H9 (cell line): ENCODE results near the gene CCT4. TPM values are rescaled to one million over a fixed set of nuclear protein-coding genes. Genes with fewer than 3 reads are reported as not detected.

ENCODE experiments used
- DNase-seq: peaks from one replicate; pipeline ENCODE4 v3.0.0-alpha.2; 2017
- H2AFZ ChIP-seq: one replicate; pipeline ENCODE4 v1.6.1; 2013; ENCODE audit warnings: mild to moderate bottlenecking, low read length, control low read depth, moderate library complexity
- H2AK5ac ChIP-seq: 2 replicates; pipeline ENCODE4 v1.6.1; 2013; ENCODE audit warnings: low read length, control low read depth, mixed read lengths; ENCODE audit not compliant: insufficient read length
- H2BK120ac ChIP-seq: one replicate; pipeline ENCODE4 v1.6.1; 2013; ENCODE audit warnings: low read depth, mild to moderate bottlenecking, low read length, control low read depth, inconsistent platforms; ENCODE audit not compliant: poor library complexity, severe bottlenecking
- H2BK12ac ChIP-seq: 2 replicates; pipeline ENCODE4 v1.6.1; 2013; ENCODE audit warnings: low read length, control low read depth, mixed read lengths, low read depth; ENCODE audit not compliant: insufficient read length
- H2BK15ac ChIP-seq: 2 replicates; pipeline ENCODE4 v1.6.1; 2013; ENCODE audit warnings: low read depth, low read length, control low read depth
- H2BK20ac ChIP-seq: one replicate; pipeline ENCODE4 v1.6.1; 2013; ENCODE audit warnings: low read depth, mild to moderate bottlenecking, low read length, control low read depth, inconsistent platforms; ENCODE audit not compliant: poor library complexity, severe bottlenecking
- H2BK5ac ChIP-seq: 2 replicates; pipeline ENCODE4 v1.6.1; 2013; ENCODE audit warnings: low read length, control low read depth, mixed read lengths; ENCODE audit not compliant: insufficient read length
- H3K14ac ChIP-seq: 2 replicates; pipeline ENCODE4 v1.6.1; 2013; ENCODE audit warnings: low read length, control low read depth; ENCODE audit not compliant: insufficient read depth
- H3K18ac ChIP-seq: 2 replicates; pipeline ENCODE4 v1.6.1; 2013; ENCODE audit warnings: low read depth, mild to moderate bottlenecking, mixed read lengths, low read length, control low read depth; ENCODE audit not compliant: insufficient read length
- H3K23ac ChIP-seq: 2 replicates; pipeline ENCODE4 v1.6.1; 2013; ENCODE audit warnings: low read length, control low read depth, mixed read lengths, low read depth; ENCODE audit not compliant: insufficient read length
- H3K23me2 ChIP-seq: 2 replicates; pipeline ENCODE4 v1.6.1; 2013; ENCODE audit warnings: low read depth, mild to moderate bottlenecking, mixed read lengths, low read length, control low read depth; ENCODE audit not compliant: insufficient read length, poor library complexity, severe bottlenecking
- H3K27ac ChIP-seq: 2 replicates; pipeline ENCODE4 v1.5.1; 2013; ENCODE audit warnings: low read length, control low read depth, mixed read lengths, low read depth; ENCODE audit not compliant: insufficient read length
- H3K27me3 ChIP-seq: 2 replicates; pipeline ENCODE4 v1.6.1; 2013; ENCODE audit warnings: low read length, control low read depth, inconsistent platforms; ENCODE audit not compliant: insufficient read depth
- H3K4ac ChIP-seq: 2 replicates; pipeline ENCODE4 v1.6.1; 2013; ENCODE audit warnings: low read depth, mild to moderate bottlenecking, control low read depth, inconsistent platforms, low read length, moderate library complexity
- H3K4me1 ChIP-seq: 2 replicates; pipeline ENCODE4 v1.6.1; 2013; ENCODE audit warnings: low read length, control low read depth, inconsistent platforms; ENCODE audit not compliant: insufficient read depth
- H3K4me2 ChIP-seq: 2 replicates; pipeline ENCODE4 v1.6.1; 2013; ENCODE audit warnings: low read length, control low read depth, mixed read lengths; ENCODE audit not compliant: insufficient read length, insufficient read depth
- H3K56ac ChIP-seq: 2 replicates; pipeline ENCODE4 v1.6.1; 2013; ENCODE audit warnings: low read depth, mild to moderate bottlenecking, mixed read lengths, low read length, control low read depth; ENCODE audit not compliant: insufficient read length
- H3K79me1 ChIP-seq: 2 replicates; pipeline ENCODE4 v1.6.1; 2013; ENCODE audit warnings: low read depth, mild to moderate bottlenecking, moderate library complexity, low read length, control low read depth, inconsistent platforms; ENCODE audit not compliant: insufficient read depth, poor library complexity, severe bottlenecking
- H3K79me2 ChIP-seq: 2 replicates; pipeline ENCODE4 v1.6.1; 2013; ENCODE audit warnings: low read length, control low read depth, inconsistent platforms; ENCODE audit not compliant: insufficient read depth
- H3K9ac ChIP-seq: 2 replicates; pipeline ENCODE4 v1.6.1; 2013; ENCODE audit warnings: low read length, control low read depth, mixed read lengths; ENCODE audit not compliant: insufficient read length; ENCODE audit errors: extremely low read depth
- H3K9me3 ChIP-seq: one replicate; pipeline ENCODE4 v1.6.1; 2013; ENCODE audit warnings: low read depth, low read length, inconsistent platforms; ENCODE audit not compliant: control insufficient read depth
- H3T11ph ChIP-seq: one replicate; pipeline ENCODE4 v1.6.1; 2013; ENCODE audit warnings: mild to moderate bottlenecking, low read length, control low read depth, inconsistent platforms
- H4K20me1 ChIP-seq: one replicate; pipeline ENCODE4 v1.6.1; 2013; ENCODE audit not compliant: control insufficient read depth, insufficient read length, insufficient read depth
- H4K5ac ChIP-seq: 2 replicates; pipeline ENCODE4 v1.6.1; 2013; ENCODE audit warnings: low read depth, mild to moderate bottlenecking, mixed read lengths, low read length, control low read depth; ENCODE audit not compliant: insufficient read length
- H4K8ac ChIP-seq: replicated peaks from 2 replicates; pipeline ENCODE4 v1.6.1; 2013; ENCODE audit warnings: low read length, control low read depth, mixed read lengths, low read depth; ENCODE audit not compliant: insufficient read length
- H4K91ac ChIP-seq: 2 replicates; pipeline ENCODE4 v1.6.1; 2013; ENCODE audit warnings: low read depth, mild to moderate bottlenecking, moderate library complexity, mixed read lengths, low read length, control low read depth; ENCODE audit not compliant: insufficient read length
- H3K27ac Mint-ChIP-seq, 3 experiments: 2 replicates in 2 of 3; 3 replicates in 1 of 3; pipeline ENCODE4 v1.8.0; 2020 to 2021; ENCODE audit warnings: mixed read lengths in 3 of 3, mild to moderate bottlenecking in 1 of 3, moderate library complexity in 1 of 3
- H3K27me3 Mint-ChIP-seq: 2 replicates; pipeline ENCODE4 v1.8.0; 2021; ENCODE audit warnings: low read depth, mild to moderate bottlenecking, moderate library complexity, mixed read lengths
- H3K36me3 Mint-ChIP-seq, 3 experiments: 2 replicates in 2 of 3; 3 replicates in 1 of 3; pipeline ENCODE4 v1.8.0; 2020 to 2021; ENCODE audit warnings: low read depth in 3 of 3, mixed read lengths in 3 of 3; ENCODE audit not compliant: insufficient read depth in 1 of 3
- H3K4me1 Mint-ChIP-seq, 2 experiments: 2 replicates each; pipeline ENCODE4 v1.8.0; 2020; ENCODE audit warnings: mixed read lengths in 2 of 2
- H3K4me3 Mint-ChIP-seq, 2 experiments: 2 replicates in 1 of 2; 3 replicates in 1 of 2; pipeline ENCODE4 v1.8.0; 2020 to 2021; ENCODE audit warnings: mild to moderate bottlenecking in 2 of 2, mixed read lengths in 2 of 2, moderate library complexity in 1 of 2
- H3K9me3 Mint-ChIP-seq, 2 experiments: 2 replicates in 1 of 2; 3 replicates in 1 of 2; pipeline ENCODE4 v1.8.0; 2020; ENCODE audit warnings: mild to moderate bottlenecking in 2 of 2, mixed read lengths in 2 of 2, moderate library complexity in 1 of 2
- CTCF ChIP-seq: fragments of 200-600 bp; sonication (generic); conservative IDR thresholded peaks from 3 replicates; pipeline ENCODE4 v1.8.0; 2021; ENCODE audit warnings: antibody characterized with exemption, mild to moderate bottlenecking
- WGBS: extraction: QIAGEN DNeasy Blood & Tissue Kit; methylation state at CpG from one replicate; pipeline ENCODE4 v1.1.7; 2013; ENCODE audit warnings: missing lambda C conversion rate, low lambda C conversion rate, mixed read lengths; ENCODE audit not compliant: insufficient read length; ENCODE audit errors: extremely low coverage; 5-methylcytosine and 5-hydroxymethylcytosine counted together
- total RNA-seq: library from RNA; stranded (reverse); gene quantifications from 2 replicates; pipeline ENCODE4 v1.2.1, GENCODE V29; 2021

Gene CCT4
- total RNA-seq, 1 experiment from 2014 or later: 360 TPM

- Histone ChIP-seq H2BK20ac (no peak overlapping the region), H3K27ac (no peak overlapping the region), H3K9ac (no peak overlapping the region), H3K56ac (no peak overlapping the region), H3K4ac (no peak overlapping the region), H3K27me3 (no peaks in the 10 kb centered on the region), H4K8ac (no peak overlapping the region), H3K79me1 (no peaks in the 10 kb centered on the region), H2AFZ (no peak overlapping the region), H2BK5ac (no peak overlapping the region), H3K4me1 (no peaks in the 10 kb centered on the region), H3K4me2 (no peak overlapping the region), H4K5ac (no peak overlapping the region), H4K20me1 (no peaks in the 10 kb centered on the region), H2BK15ac (no peak overlapping the region), H3K23ac (no peak overlapping the region), H2BK12ac (no peak overlapping the region), H2BK120ac (no peak overlapping the region), H4K91ac (no peak overlapping the region), H3K79me2 (no peaks in the 10 kb centered on the region), H3K23me2 (no peaks in the 10 kb centered on the region), H3K9me3 (no peaks in the 10 kb centered on the region), H3K14ac (no peak overlapping the region), H3K18ac (no peak overlapping the region), H2AK5ac (no peak overlapping the region), H3T11ph (no peak overlapping the region)
- H3K9me3 Mint-ChIP-seq: peaks cover 0 to 4% of the 10 kb centered on the region in 2 experiments; a peak in 1 of 5 replicates
- peaks cover 2% of the 10 kb centered on the region in 2 experiments; a peak in 1 of 4 replicates for H3K4me1 Mint-ChIP-seq
- H3K27me3 Mint-ChIP-seq: no peaks in the 10 kb centered on the region
- peaks cover 6 to 40% (median 38%) of the 10 kb centered on the region in 3 experiments; a peak in 6 of 7 replicates for H3K36me3 Mint-ChIP-seq
- H3K4me3 Mint-ChIP-seq: no peak overlapping the region
- no peak for TF ChIP-seq CTCF
- no CpG with 5 or more reads among the region's 1 CpG for WGBS
- H3K27ac Mint-ChIP-seq: no peak overlapping the region
- DNase-seq: no peak
Observed at GRCh38 chr2:61833971-61834370, 54.5 kb downstream of the CCT4 start.
